GM19372 (cell line): ENCODE results near the gene ZNF8.
A peak's percentile ranks its signal among the peaks of the same experiment; 100 is the strongest.
"Not testable (repeated sequence)": the region's sequence is repeated elsewhere in the genome, so short reads cannot be mapped to it uniquely, and the experiment has no call there.

Source experiments
- ATAC-seq: cut with Tn5 transposase; IDR thresholded peaks from one replicate; pipeline ENCODE4 v1.9.1; 2021; ENCODE audit warnings: mild to moderate bottlenecking, low read depth, moderate library complexity; ENCODE audit not compliant: unreplicated experiment

The ZNF8 gene

DNA sequence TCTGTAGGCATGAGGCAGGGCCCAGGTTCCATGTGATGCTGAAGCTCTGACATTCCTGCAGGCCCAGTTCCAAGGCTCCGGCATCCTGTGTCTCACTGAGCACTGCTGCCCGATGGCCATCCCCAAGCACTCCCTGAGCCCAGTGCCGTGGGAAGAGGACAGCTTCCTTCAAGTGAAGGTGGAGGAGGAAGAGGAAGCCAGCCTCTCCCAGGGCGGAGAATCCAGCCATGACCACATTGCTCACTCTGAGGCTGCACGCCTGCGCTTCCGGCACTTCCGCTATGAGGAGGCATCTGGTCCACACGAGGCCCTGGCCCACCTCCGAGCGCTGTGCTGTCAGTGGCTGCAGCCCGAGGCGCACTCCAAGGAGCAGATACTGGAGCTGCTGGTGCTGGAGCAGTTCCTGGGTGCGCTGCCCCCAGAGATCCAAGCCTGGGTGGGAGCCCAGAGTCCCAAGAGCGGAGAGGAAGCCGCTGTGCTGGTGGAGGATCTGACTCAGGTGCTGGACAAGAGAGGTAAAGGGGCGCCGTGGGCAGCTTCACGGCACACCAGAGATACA lies 56.0 kb downstream of the ZNF8 start:
- ATAC-seq = no peak

DNA sequence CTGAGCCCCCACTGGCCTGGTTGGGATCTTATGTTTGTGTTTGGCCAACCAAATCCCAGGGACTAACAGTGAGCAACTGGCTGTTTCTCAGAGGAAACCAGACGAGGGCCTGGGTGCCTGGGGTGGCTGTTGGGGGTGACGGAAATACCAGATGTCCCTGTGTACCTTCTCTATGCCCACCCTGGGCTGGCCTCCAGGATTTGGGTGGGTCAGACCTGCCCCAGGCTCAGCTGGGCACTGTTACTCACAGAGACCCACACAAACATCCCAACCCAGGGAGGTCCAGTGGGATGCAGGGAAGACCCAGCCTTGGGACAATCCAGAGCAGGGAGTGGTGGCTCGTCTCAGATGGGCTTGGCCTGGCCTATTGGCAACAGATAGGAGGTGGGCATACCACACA lies 56.9 kb downstream of the ZNF8 start:
- ATAC-seq = no peak

DNA sequence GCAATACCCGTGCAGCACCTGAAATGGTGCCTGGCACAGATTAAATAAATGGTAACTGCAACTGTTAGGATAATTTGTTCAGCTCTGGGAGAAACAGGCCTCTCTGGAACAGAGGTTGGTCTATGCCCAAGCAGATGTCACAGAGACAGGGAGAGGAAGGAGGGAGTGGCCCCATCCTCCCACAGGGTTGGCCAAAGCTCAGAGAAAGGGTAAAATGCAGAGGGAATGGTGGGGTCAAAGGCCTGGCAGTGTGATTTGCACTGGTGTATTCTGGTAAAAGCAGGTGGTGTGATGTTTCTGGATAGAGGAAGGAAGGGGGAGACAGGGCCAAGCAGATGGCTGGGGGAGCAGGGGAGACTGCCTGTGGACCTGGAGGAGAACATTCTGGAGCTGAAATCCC lies 57.5 kb downstream of the ZNF8 start:
- no peak for ATAC-seq

DNA sequence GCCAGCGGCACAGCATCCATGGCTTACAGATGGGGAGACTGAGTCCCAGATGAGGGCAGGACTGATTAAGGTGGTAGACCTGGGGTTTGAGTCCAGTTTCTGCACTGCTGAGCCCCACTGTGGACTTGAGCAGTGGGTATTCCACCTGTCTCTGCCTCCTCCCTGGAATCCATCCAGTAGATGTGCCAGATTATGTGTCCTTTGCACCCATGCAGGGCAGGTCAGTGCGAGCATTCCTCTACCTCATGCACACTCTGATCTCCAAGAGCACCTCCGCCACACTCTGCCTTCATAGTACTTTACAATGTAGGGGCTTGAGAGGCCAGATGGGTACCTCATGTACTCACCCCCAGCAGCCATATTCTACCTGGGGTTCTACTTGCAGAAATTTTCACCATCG lies 58.1 kb downstream of the ZNF8 start:
- no peak for ATAC-seq

DNA sequence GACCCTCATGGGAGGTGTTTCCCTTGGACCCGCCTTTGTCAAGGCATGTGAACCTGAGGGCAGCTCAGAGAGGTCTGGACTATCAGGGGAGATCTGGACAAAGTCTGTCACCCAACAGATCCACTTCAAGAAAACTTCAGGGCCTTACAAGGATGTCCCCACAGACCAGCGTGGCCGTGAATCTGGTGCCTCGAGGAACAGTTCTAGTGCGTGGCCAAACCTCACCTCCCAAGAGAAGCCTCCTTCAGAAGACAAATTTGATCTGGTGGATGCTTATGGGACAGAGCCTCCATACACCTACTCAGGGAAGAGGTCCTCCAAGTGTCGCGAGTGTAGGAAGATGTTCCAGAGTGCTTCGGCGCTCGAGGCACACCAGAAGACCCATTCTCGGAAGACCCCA lies 59.6 kb downstream of the ZNF8 start:
- ATAC-seq = no peak

DNA sequence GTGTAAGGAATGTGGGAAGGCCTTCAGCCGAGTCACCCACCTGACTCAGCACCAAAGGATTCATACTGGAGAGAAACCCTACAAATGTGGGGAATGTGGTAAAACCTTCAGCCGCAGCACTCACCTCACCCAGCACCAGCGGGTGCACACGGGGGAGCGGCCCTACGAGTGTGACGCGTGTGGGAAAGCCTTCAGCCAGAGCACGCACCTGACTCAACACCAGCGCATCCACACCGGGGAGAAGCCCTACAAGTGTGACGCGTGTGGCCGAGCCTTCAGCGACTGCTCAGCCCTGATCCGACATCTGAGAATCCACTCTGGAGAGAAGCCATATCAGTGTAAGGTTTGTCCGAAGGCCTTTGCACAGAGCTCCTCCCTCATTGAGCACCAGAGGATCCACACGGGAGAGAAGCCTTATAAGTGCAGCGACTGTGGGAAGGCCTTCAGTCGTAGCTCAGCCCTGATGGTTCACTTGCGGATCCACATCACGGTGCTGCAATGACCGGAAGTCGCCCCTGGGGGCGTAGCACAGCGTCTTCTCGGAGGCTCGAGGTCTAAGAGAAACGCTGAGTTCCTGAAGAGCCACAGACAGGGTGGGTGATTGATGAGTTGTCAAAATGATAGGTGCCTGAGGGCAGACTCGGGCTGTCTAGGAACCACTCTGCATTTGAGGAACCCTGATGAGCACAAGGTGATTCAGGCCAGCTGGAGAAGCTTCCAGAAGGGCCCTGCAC lies 60.2 kb downstream of the ZNF8 start:
- no peak for ATAC-seq

DNA sequence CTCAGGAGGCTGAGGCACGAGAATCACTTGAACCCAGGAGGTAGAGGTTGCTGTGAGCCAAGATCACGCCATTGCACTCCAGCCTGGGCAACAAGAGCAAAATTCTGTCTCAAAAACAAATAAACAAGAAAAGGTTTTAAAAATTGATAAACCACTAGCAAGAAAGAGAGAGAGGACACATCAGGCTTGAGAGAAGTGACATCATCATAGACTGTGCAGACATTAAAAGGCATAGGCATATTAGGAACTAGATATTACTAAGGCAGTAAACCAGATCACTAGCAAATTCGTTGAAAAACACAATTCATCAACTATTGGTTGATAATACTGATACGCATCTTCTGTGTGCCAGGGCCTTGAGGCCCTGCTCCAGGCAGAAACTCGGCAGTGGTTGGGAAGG lies 66.8 kb downstream of the ZNF8 start:
- no peak for ATAC-seq

DNA sequence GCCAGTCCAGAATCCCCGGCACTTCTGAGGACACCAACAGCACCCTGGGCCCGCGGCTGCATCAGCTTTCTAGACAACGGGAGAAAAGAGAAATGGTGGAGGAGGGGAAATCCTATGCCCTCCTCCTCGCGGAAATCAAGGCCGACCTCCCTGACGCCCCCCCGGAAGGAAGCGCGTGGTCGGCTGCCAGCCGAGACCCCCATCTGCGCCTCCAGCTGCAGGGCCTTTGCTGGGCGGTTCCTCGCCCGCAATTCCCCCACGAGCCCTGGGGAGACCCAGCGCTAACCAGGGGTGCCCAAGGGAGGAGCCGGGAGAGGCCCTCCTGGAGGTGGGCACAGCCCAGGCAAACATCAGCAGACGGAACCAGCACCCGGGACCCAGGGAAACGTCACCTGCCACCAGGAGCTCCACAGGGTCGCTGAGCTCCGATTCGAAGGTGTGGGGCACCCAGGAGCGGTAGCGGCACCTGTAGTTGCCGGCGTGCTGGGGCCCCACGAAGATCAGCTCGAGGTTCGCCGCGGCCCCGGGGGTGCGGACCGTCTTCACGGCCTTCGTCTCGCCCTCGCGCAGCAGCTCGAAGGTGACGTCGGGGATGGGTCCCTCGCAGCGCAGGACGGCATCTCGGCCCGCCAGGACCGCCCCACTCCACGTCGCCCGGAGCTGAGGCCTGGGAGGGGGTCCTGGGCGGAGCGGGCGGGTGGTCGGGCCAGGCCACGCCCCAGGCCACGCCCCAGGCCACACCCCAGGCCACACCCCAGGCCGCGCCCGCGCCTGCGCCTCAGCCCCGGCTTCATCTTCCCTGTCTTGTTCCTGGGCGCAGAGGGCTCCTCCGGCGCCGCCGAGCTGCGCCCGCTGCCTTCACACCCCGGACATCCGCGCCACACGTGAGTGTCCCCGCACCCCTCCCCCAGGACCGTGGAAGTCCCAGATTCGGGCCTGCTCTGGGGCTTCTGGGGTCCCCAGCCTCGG lies 68.5 kb downstream of the ZNF8 start:
- ATAC-seq = peak; percentile 77

DNA sequence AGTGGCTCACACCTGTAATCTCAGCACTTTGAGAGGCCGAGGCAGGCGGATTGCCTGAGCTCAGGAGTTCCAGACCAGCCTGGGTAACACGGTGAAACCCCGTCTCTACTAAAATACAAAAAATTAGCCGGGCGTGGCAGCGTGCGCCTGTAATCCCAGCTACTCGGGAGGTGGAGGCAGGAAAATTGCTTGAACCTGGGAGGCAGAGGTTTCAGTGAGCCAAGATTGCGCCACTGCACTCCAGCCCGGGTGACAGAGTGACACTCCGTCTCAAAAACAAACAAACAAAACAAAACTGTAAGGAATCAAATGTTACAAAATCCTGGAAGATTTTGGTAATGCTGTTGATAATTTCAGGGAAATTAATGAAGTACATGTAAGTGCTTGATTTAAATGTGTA lies 69.3 kb downstream of the ZNF8 start:
- ATAC-seq = not testable (repeated sequence)

DNA sequence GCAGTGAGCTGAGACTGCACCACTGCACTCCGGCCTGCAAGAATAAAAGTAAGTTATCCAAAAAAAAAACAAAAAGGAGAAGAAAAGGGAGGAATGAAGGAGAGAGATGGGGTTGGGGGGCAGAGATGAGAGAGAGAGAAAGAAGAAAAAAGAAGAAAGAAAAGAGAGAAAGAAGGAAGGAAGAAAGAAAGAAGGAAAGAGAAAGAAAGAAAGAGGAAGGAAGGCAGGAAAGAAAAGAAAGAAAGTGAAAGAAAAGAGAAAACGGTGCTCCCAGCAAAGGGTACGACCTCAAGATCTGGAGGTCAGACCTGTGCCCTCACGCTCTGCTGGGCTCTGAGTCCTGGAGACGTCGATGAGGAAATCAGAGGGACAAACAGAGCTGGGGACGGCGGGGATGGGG lies 70.8 kb downstream of the ZNF8 start:
- ATAC-seq = no peak

DNA sequence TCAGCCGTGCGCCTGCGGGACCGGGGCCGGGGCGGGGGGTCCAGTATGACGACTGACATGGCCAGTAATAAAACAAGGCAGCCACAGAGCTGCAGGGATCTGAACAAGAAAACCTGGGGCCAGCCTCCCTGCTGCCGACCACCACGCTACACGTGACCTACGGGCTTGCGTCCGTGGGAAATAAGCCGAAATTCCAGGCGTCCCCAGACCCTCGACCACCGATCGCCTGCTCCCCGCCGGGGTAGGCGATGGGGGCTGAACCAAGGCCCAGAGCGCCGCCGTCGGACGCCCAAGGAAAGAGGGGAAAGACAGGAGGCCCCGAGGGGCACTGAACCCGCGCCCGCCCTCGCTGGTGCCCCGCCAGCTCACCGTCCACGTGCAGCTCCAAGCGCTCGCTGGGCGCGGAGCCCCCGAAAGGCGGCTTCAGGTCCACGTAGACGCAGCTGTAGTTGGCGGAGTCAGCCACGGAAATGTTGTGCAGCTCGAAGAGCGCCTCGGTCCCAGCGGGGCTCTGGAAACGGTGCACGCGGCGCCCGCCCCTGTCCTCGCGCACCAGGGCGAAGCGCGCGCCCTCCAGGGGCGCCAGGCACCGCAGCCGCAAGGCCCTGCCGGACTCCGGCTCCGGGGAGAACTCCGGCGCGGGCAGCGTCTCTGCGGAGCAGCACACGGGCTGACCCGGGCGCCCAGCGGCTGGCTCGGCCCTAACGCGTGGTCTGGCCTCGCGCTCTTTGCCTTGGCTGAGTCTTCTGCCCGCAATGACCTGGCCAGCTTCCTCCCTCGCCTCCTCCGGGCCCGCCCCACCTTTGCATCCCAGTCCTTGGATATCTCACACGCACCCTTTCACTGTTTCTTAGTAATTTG lies 71.5 kb downstream of the ZNF8 start:
- no peak for ATAC-seq

DNA sequence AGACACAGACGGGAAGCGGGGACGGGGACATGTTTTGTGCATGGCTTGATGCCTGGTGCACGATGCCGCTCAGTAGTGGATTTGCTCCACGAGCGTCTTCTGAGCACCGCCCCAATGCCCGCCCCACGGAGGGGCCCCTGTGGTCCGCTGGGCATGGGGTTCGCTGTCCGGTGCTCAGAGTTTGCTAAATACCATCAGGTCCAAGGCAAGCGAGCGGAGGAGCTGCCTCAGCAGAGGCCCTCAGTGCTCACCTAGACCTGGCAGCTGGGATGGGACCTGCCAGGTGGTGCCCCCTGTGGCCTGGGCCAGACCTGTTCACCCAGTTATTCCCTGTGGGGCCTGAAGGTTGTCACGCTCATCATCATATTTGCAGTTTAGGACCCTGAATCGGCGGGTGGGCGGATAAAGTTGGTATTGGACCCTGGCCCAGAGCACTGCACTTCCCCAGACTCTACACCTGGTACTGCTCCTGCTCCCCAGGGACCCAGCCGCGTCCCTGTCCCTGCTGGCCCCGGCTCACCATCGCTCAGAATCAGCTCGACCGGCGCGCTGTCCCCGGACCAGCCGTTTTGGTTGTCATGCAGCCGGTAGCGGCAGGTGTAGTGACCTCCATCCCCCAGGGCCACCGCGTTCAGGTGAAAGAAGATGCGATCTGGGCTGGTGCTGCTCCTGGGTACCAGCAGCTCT lies 72.3 kb downstream of the ZNF8 start:
- no peak for ATAC-seq

DNA sequence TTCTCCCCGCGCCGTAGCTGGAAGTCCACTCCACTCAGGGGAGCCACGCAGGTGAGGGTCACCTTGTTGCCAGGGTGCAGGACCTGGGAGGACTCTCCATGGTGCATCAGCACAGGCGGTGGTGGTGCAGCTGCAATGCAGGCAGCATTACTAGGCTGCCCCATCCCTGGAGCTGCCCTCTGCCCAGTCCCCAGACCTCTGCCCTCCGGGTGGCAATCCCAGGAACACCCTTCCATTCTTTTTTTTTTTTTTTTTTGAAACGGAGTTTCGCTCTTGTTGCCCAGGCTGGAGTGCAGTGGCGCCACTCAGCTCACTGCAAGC lies 72.8 kb downstream of the ZNF8 start:
- no peak for ATAC-seq

DNA sequence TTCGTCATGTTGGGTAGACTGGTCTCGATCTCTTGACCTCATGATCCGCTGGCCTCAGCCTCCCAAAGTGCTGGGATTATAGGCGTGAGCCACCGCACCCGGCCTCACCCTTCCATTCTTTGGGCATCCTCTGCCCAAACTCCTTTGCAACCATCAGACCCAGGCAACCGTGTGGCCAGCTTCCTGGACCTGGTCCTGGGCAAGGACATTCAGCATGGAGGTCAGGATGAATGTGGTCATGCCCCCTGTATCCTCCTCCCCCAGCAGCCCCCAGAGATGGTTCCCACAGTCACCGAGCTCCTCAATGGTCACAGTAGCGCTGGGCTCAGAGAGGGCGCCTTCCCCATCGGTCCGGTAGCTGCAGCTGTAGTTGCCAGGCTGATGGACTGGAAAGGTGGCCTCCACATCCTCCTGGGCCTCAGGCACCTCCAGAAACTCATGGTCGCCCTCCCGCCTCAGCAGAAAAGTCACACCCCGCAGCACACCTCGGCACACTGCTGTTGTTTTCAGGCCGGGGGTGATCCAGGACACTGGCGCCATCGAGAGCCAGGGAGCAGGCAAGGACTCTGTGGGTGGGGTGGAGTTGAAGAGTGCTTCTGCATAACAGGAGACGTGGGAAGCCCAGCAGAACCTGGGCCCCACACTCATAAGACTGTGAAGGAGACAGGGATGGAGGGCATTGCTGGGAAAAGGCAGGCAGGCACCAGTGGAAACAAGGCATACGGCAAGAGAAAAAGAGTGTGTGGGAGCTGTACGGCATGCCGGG lies 73.4 kb downstream of the ZNF8 start:
- no peak for ATAC-seq
